ENCODE results near the gene DDO.
A peak's percentile ranks its signal among the peaks of the same experiment; 100 is the strongest.
"Not testable (repeated sequence)": the region's sequence is repeated elsewhere in the genome, so short reads cannot be mapped to it uniquely, and the experiment has no call there.

DDO gene

GRCh38 chr6:110366256-110366655 lies 49.1 kb downstream of the DDO start:
- DNase-seq, result no peak

- DNase-seq, result no peak
Observed at GRCh38 chr6:110364364-110365105, 50.8 kb downstream of the DDO start.

- DNase-seq, result no peak
Observed at GRCh38 chr6:110363748-110364147, 51.6 kb downstream of the DDO start.

DNA sequence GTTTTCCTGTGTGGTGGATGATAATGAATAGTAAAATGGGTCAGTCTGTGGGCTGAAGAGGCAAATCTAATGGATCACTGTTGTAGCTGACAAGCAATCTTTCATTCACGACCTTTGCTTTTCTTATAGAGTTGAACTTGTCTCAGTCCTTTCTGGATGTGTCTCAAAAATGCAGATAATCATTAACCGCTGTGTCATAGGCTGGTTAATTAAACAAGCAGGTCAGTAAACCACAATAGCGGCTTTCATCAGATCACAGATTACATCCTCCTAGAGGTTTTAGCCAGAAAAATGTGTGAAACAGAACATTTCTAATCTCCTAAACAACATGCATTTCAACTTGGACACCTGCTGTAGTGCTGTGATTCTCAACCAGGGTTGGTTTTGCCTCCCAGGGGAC lies 54.7 kb downstream of the DDO start:
- no peak for DNase-seq

DNA sequence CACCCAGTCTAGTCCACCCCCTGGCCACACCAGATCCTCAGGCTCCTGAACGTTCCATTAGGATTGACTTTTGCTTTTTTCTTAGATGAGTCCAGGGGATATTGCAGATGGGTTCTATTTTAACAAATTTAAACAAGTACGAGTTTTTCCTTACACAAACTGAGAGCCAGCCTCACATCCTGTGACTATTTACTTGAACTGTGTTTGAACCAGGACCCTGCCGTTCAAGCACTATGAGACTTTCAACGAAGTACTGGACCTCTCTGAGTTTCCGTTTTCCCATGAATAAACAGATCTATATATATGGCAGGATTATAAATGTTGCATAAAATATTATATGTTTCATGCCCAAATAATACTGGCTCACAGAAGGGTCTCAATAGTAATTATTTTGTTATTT lies 55.8 kb downstream of the DDO start:
- DNase-seq, result no peak

DNA sequence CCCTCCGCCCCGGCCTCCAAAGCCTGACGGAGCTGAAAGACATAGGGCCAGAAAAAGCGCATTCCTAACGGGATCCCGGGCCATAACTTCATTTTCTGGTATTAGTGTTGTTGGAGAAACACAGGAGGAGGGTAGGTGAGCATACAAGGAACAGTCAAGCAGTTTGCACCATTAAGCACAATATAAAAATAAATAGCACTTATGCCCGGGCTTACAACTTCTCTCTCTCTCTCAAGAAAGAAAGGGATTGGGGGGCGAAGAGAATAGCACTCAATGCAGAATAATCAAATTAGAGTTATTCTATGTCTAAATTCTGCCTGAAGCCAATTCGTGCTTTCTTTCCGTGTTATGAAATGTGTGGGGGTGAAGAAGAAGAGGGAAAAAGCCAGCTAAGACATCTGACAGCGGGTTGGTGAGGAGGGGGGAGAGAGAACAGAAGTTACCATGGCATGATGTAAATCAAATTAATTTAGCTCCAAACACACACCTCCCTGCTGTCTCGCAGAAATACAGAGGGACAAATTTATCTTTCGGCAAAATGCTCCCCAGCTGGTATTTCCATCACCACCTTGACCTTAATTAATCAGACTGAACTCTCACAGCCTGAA lies 56.7 kb downstream of the DDO start:
- DNase-seq, result no peak

GRCh38 chr6:110357664-110358552 lies 57.5 kb downstream of the DDO start, which contains the start of gene METTL24:
Gene METTL24, minus strand, starts transcription at chr6:110358349. Its CDS starts 77 bp downstream, at chr6:110358272.
- peak; percentile 34 for DNase-seq

DNA sequence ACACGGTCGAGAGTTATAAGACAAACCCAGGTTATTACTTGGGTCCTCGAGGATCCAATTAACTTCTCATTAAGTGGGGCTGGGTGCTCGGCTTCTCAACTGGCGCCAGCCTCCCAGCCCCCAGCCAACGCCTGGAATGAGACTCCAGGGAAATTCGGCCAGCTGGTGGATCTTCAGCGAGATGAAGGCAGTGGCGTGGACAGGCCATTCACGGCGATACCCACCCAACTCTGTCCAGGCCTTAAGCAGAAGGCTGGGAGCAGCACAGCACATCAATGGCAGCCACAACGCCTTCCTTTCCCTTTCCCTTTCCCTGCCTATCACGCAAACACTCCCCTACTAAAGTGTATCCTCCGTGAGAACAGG lies 58.1 kb downstream of the DDO start:
- DNase-seq, result no peak

- no peak for DNase-seq
Observed at GRCh38 chr6:110356778-110357177, 58.6 kb downstream of the DDO start.

DNA sequence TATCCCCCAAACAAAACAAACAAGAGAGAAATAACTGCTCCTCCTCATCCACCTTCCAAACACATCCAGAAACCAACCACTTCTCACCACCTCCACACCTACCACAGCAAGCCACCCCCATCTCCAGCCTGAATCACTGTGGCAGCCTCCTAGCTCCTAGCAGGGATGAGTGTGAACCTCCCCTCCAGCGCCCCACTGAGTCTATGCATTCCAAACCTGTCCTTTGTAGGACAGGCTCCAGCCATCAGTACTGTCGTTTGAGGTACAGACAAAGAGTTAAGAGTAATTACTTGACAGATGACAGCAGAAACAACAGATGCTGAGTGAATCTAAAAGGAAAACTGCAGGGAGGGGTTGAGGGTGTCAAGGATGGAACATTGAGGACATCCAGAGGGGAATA lies 59.6 kb downstream of the DDO start:
- no peak for DNase-seq

- no peak for DNase-seq
Observed at GRCh38 chr6:110355022-110355421, 60.4 kb downstream of the DDO start.

DNA sequence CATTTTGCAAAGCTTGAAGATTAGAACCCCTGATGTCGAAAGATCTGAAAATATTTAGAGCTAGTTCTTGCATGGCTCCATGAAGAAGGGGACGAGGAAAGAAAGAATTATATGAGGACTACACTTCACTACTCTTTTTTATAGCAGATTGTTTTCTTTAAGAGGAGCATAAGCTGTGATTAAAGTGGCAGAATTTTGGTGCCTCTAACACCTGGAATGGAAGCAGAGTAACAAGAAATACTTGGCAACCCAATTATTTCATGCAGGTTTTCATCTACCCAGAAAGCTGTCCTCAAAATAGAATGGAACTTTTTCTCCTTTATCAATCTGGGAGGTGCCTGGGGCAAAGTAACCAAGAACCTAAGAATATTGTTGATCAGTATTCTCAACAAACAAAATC lies 61.2 kb downstream of the DDO start:
- DNase-seq, result no peak

DNA sequence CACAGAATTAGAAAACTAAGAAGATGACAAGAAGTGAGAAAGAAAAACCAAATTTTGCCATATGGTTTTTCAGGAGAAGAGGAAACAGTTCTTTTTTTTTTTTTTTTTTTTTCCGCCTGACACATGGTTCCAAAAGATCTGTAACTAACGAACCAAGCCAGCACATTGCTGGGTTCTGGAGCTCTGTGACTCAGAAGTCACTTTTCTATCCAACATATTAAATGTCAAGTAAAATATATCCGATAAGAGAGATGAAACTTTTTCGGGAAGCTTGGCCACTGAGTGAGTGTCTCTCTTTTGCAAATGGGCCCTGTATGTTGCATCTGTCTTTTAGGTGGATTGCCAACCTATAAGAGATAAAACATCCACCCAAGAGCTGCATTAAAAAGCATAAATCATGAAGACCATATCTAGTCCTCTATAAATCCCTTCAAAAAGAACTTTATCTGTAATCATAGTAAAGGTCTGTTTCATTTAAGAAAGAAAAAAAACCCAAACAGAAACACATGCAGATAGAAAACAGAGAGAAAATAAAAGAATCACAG lies 61.8 kb downstream of the DDO start:
- DNase-seq, result no peak

- DNase-seq, result no peak
Observed at GRCh38 chr6:110352563-110353262, 62.7 kb downstream of the DDO start.

GRCh38 chr6:110351986-110352385 lies 63.4 kb downstream of the DDO start:
- DNase-seq, result no peak

DNA sequence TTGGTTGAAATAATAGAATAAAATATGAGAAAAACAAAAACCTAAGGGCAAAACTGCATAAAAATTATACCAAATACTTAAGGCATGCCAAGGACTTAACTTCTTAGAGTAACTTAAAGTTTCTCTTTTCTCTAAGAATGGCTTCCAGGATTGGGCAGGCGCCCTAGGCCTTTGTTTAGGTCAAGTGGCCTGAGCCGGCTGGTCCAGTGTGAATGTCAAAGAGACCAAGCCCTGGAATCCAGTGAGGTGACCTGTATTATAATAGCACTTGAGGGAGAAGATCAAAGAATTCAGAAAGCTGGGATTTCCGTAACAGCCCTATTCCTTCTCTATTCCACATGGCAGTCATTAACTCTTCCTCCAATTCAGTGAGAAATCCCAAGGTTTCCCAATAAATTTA lies 63.8 kb downstream of the DDO start:
- DNase-seq, result no peak

DNA sequence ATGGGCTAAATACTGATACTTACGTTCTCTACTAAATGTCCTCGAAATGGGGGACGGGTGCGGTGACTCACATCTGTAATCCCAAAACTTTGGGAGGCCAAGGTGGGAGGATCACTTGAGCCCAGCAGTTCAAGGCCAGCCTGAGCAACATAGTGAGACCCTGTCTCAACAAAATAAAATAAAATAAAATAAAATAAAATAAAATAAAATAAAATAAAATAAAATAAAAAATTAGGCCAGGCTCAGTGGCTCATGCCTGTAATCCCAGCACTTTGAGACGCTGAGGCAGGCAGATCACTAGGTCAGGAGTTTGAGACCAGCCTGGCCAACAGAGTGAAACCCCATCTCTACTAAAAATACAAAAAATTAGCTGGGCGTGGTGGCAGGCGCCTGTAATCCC lies 64.8 kb downstream of the DDO start:
- DNase-seq, result not testable (repeated sequence)

DNA sequence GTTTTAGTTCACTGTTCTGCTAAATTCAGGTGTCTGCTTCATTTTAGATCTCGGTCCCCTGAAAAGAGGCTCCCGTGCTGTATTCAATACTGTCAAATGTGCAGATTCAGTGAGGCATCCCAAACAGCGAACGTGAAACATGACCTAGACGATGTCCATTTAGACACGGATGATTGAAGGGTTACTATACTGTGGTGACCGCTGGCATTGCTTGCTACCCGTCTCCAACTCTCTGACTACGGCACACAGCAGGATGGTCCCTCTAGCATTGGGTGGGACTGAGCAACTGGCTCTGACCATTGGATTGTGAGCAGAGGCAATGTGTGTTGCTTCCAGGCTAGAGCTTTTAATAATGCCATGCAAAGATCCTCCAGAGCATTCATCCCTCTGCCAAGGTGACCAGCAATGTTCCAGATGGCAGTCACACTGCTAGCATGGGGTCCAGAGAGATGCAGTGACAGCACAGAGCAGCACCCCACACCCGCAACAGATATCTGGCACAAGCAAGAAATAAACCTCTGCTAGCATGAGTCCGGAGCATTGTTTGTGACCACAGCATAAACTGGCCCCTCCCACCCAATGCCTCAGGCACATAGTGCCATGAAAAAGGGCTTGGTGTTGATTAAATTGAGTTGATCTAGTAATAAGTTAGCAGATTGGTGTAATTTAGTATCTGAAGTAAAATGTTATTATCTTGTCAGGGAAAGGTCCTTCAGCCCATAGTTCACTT lies 66.2 kb downstream of the DDO start:
- DNase-seq, result no peak

GRCh38 chr6:110345025-110345424 lies 70.3 kb downstream of the DDO start:
- no peak for DNase-seq

GRCh38 chr6:110342759-110343158 lies 72.6 kb downstream of the DDO start:
- no peak for DNase-seq
